Neural progenitor cell (in vitro differentiated cells): ENCODE results near the gene ZBTB4. TPM values are rescaled to one million over a fixed set of nuclear protein-coding genes. Genes with fewer than 3 reads are reported as not detected.

Experiments
- DNase-seq: peaks from one replicate; pipeline ENCODE4 v3.0.0-alpha.2; 2016; ENCODE audit warnings: low spot score
- H2AFZ ChIP-seq: fragments of 200-600 bp; sonication (generic); replicated peaks from 2 replicates; pipeline ENCODE4 v1.6.1; 2016; ENCODE audit warnings: antibody characterized with exemption
- H3F3A ChIP-seq: fragments of 200-600 bp; sonication (generic); 2 replicates; pipeline ENCODE4 v1.6.1; 2016; ENCODE audit warnings: antibody characterized with exemption, low read depth
- H3K27ac ChIP-seq: fragments of 200-600 bp; sonication (generic); 2 replicates; pipeline ENCODE4 v1.5.1; 2016; ENCODE audit warnings: mild to moderate bottlenecking
- H3K27me3 ChIP-seq: fragments of 200-600 bp; sonication (generic); 2 replicates; pipeline ENCODE4 v1.6.1; 2016; ENCODE audit warnings: mild to moderate bottlenecking, moderate library complexity
- H3K36me3 ChIP-seq: fragments of 200-600 bp; sonication (generic); 2 replicates; pipeline ENCODE4 v1.5.1; 2016
- H3K4me1 ChIP-seq: fragments of 200-600 bp; sonication (generic); 2 replicates; pipeline ENCODE4 v1.6.1; 2016; ENCODE audit warnings: mixed run types
- H3K4me2 ChIP-seq: fragments of 200-600 bp; sonication (generic); 2 replicates; pipeline ENCODE4 v1.6.1; 2016
- H3K4me3 ChIP-seq: fragments of 200-600 bp; sonication (generic); 2 replicates; pipeline ENCODE4 v1.5.1; 2016
- H3K79me2 ChIP-seq: fragments of 200-600 bp; sonication (generic); 2 replicates; pipeline ENCODE4 v1.6.1; 2016; ENCODE audit warnings: low read depth
- H3K9ac ChIP-seq: fragments of 200-600 bp; sonication (generic); 2 replicates; pipeline ENCODE4 v1.6.1; 2016
- H3K9me3 ChIP-seq: fragments of 200-600 bp; sonication (generic); 2 replicates; pipeline ENCODE4 v1.5.1; 2016; ENCODE audit warnings: low read depth
- H4K20me1 ChIP-seq: fragments of 200-600 bp; sonication (generic); 2 replicates; pipeline ENCODE4 v1.6.1; 2016; ENCODE audit warnings: low read depth
- H3K27ac Mint-ChIP-seq: 3 replicates; pipeline ENCODE4 v1.8.0; 2021; ENCODE audit warnings: mixed read lengths
- H3K27me3 Mint-ChIP-seq: 2 replicates; pipeline ENCODE4 v1.8.0; 2022; ENCODE audit warnings: low read depth, mild to moderate bottlenecking, inconsistent platforms, moderate library complexity, mixed read lengths; ENCODE audit not compliant: insufficient read depth
- H3K36me3 Mint-ChIP-seq: 3 replicates; pipeline ENCODE4 v1.8.0; 2021; ENCODE audit warnings: mixed read lengths
- H3K4me1 Mint-ChIP-seq: 3 replicates; pipeline ENCODE4 v1.8.0; 2021; ENCODE audit warnings: mixed read lengths
- H3K4me3 Mint-ChIP-seq: 3 replicates; pipeline ENCODE4 v1.8.0; 2021; ENCODE audit warnings: mild to moderate bottlenecking, moderate library complexity, mixed read lengths
- H3K9me3 Mint-ChIP-seq: 3 replicates; pipeline ENCODE4 v1.8.0; 2020; ENCODE audit warnings: mixed read lengths
- CTCF ChIP-seq: fragments of 200-600 bp; sonication (generic); IDR thresholded peaks from 2 replicates; pipeline ENCODE4 v1.5.1; 2017; ENCODE audit warnings: antibody characterized with exemption, mild to moderate bottlenecking
- EZH2 ChIP-seq: fragments of 200-600 bp; sonication (generic); IDR thresholded peaks from 2 replicates; pipeline ENCODE4 v1.6.1; 2017; ENCODE audit warnings: antibody characterized with exemption, mild to moderate bottlenecking, moderate library complexity
- EZH2phosphoT487 ChIP-seq: fragments of 200-600 bp; sonication (generic); IDR thresholded peaks from 2 replicates; pipeline ENCODE4 v1.6.1; 2017; ENCODE audit warnings: antibody characterized with exemption
- total RNA-seq: library from RNA; depleted of rRNA; stranded (reverse); fragments of >200 nt; gene quantifications from 2 replicates; pipeline ENCODE4 v1.2.3, GENCODE V29; 2015; ENCODE audit warnings: low replicate concordance

ZBTB4 gene
- total RNA-seq, 1 donor from 2014 or later = 5.4 TPM

GRCh38 chr17:7464081-7464480 is 15.3 kb downstream of the ZBTB4 start:
- no peaks in the 10 kb centered on the region for H3K9me3 ChIP-seq
- H3K27ac Mint-ChIP-seq = no peak overlapping the region
- H3K4me2 ChIP-seq = no peak overlapping the region
- H4K20me1 ChIP-seq = peaks cover 21% of the 10 kb centered on the region
- no peaks in the 10 kb centered on the region for H3K36me3 ChIP-seq
- H3K4me1 ChIP-seq = peaks cover 10% of the 10 kb centered on the region
- no peak overlapping the region for H3K9ac ChIP-seq
- H3K9me3 Mint-ChIP-seq = no peaks in the 10 kb centered on the region
- no peak overlapping the region for H3K4me3 Mint-ChIP-seq
- H3K4me3 ChIP-seq = no peak overlapping the region
- no peaks in the 10 kb centered on the region for H3K79me2 ChIP-seq
- H3K27ac ChIP-seq = no peak overlapping the region
- no peaks in the 10 kb centered on the region for H3K27me3 ChIP-seq
- peaks cover 16% of the 10 kb centered on the region for H3F3A ChIP-seq
- no peak overlapping the region for H2AFZ ChIP-seq
- peaks cover 30% of the 10 kb centered on the region for H3K4me1 Mint-ChIP-seq
- no peak for TF ChIP-seq CTCF
- no peak for TF ChIP-seq EZH2
- TF ChIP-seq EZH2phosphoT487 = no peak
- no peak for DNase-seq
- H3K27me3 Mint-ChIP-seq = peaks cover 13% of the 10 kb centered on the region
- H3K36me3 Mint-ChIP-seq = peaks cover 14% of the 10 kb centered on the region

DNA sequence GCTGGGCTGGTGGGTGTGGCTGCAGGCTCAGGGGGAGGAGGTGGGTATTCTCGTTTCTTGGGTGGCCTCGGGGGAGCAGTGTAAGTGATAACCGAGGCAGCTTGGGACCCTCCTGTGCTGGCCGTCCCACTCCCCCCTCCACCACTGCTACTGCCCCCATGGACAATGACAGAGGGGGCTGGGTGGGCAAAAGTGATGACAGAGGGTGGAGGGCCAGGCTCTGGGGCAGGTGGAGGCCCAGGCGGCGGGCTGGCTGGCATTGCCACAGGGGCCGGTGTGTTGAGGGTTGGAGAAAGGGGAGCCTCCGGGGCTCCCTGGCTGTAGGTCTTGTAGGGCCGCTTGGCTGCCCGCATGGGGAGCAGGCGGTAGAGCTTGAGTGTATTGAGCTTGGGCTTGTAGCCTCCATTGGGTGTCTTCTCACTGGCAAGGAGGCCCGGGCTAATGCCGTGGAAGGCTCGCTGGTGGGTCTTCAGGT is 16.0 kb downstream of the ZBTB4 start:
- no peaks in the 10 kb centered on the region for H3K9me3 ChIP-seq
- H3K27ac ChIP-seq = no peak overlapping the region
- Mint-ChIP-seq H3K4me3 (no peak overlapping the region), H3K36me3 (peaks cover 14% of the 10 kb centered on the region), H3K27me3 (peaks cover 13% of the 10 kb centered on the region), H3K27ac (no peak overlapping the region), H3K4me1 (peaks cover 24% of the 10 kb centered on the region), H3K9me3 (no peaks in the 10 kb centered on the region)
- peaks cover 14% of the 10 kb centered on the region for H4K20me1 ChIP-seq
- H3K4me2 ChIP-seq = no peak overlapping the region
- no peaks in the 10 kb centered on the region for H3K79me2 ChIP-seq
- H3K4me3 ChIP-seq = no peak overlapping the region
- H3K27me3 ChIP-seq = no peaks in the 10 kb centered on the region
- H2AFZ ChIP-seq = no peak overlapping the region
- TF ChIP-seq CTCF = no peak
- no peak for TF ChIP-seq EZH2
- TF ChIP-seq EZH2phosphoT487 = no peak
- no peak overlapping the region for H3K9ac ChIP-seq
- H3K4me1 ChIP-seq = peaks cover 10% of the 10 kb centered on the region
- peaks cover 20% of the 10 kb centered on the region for H3F3A ChIP-seq
- H3K36me3 ChIP-seq = no peaks in the 10 kb centered on the region
- DNase-seq = no peak

GRCh38 chr17:7462474-7463371 is 16.7 kb downstream of the ZBTB4 start:
- Mint-ChIP-seq H3K27ac (no peak overlapping the region), H3K4me3 (no peak overlapping the region), H3K4me1 (peaks cover 19% of the 10 kb centered on the region), H3K27me3 (peaks cover 13% of the 10 kb centered on the region), H3K36me3 (peaks cover 14% of the 10 kb centered on the region), H3K9me3 (no peaks in the 10 kb centered on the region)
- H3K4me3 ChIP-seq = no peak overlapping the region
- H3K36me3 ChIP-seq = no peaks in the 10 kb centered on the region
- peaks cover 8% of the 10 kb centered on the region for H4K20me1 ChIP-seq
- no peak for DNase-seq
- H3F3A ChIP-seq = peaks cover 20% of the 10 kb centered on the region
- H2AFZ ChIP-seq = no peak overlapping the region
- no peak overlapping the region for H3K9ac ChIP-seq
- H3K27ac ChIP-seq = no peak overlapping the region
- no peaks in the 10 kb centered on the region for H3K27me3 ChIP-seq
- H3K4me2 ChIP-seq = no peak overlapping the region
- H3K9me3 ChIP-seq = no peaks in the 10 kb centered on the region
- H3K79me2 ChIP-seq = no peaks in the 10 kb centered on the region
- H3K4me1 ChIP-seq = peaks cover 10% of the 10 kb centered on the region
- TF ChIP-seq CTCF = no peak
